Fibroblast of upper back skin (primary cell): ENCODE results near the gene SH3BP4.

ENCODE experiments used
- DNase-seq: peaks from one replicate; pipeline ENCODE4 v3.0.0-alpha.2; 2013

The SH3BP4 gene

DNA sequence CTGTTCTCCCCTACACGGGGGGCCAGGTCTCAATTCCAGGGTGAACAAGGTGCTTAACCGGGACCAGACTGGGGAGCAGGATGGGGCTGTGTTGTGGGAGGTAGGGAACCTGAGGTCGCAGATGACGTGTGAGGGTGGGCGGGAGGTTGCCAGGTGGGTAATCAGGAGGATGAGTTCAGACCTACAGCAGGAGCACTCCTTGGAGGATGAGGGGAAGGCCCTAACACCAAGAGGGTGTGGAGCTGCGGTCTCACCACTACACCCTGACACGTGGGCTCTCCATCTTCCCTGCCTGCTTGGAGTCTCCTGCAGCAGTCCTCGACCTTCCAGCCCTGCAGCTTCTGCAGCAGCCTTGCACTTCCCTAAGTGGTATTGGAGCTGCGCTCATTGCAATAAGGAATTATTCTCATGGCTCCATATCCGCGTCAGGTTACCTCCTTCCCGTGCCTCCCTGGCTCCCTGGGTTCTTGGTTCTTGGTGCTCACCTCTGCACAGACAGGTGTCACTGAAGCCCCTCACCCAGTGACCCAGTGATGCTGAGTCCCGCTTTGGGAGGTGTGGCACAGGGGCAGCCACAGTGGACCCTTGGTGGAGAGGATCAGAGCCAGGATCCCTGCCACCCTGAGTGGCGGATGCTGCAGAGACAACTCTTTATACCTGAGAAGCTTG lies 15.5 kb downstream of the SH3BP4 start:
- DNase-seq = no peak

- no peak for DNase-seq
These were observed 16.0 kb downstream of the SH3BP4 start for GRCh38 chr2:234967870-234968208.

- DNase-seq = peak; percentile 48
These were observed 17.0 kb downstream of the SH3BP4 start for GRCh38 chr2:234968631-234969305.

DNA sequence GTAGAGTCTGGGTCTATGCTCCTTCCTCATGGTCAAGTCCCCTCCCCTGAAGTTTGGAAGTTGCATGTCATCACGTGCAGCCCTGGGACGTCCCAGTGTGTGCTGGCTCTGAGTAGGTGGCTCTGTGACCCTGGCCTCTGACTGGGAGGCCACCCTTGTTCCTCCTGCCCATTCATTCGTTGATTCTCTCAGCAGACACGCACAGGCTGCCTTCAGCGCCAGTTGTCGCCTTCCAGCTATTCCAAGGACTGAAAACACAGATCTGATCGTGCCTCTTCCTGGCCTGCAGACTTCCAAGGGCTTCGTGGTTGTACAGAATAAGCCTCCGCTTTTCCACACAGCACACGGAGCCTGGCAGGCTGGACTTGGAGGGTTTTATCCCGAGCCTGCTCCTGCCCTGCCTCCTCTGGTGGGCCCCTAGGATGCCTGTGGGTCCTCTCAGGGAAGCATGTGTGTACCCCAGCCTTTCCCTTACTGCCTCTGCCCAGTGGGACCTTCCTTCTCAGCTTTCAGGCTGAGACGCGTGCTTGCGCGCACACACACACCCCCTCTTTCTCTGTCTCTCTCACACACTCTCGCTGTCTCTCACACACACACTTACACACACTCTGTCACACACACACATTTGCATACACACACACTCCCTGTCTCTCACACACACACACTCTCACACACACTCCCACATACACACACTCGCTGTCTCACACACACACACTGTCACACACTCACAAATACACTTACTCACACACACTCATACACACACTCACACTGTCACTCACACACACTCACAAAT lies 17.7 kb downstream of the SH3BP4 start:
- no peak for DNase-seq

DNA sequence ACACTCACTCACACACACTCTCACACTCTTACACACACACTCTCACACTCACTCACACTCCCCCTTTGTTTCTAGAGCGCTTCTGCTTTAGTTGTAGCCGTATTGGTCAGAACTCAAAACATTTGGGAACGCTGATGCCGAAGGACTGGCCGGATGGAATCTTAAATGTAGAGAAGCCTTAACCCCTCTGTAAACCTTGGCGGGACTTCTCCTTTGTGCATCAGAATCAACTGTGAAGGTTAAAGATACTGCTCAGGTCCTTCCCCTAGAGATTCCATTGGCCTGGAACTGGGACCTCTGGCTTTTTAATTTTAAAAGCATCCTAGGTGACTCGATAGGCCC lies 18.3 kb downstream of the SH3BP4 start:
- no peak for DNase-seq

DNA sequence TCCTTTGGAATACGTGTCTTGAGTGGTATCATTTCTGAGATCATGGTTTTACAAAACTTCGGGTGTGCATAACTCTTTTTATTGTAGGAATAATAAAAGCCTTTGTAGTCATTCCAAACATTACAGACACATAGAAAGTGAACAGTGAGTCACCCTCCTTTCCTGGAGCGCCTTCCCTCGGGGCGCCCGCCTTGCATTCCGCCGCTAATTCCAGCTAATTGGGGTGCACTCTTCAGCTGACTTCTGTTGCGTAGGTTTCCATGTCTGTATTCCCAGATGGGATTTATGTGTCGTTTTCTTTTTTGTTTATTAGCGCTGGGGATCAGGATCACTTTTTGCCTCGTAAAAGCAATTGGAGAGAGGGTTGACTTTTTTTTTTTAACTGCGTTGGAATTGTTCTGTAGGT lies 18.7 kb downstream of the SH3BP4 start:
- peak; percentile 83 for DNase-seq

DNA sequence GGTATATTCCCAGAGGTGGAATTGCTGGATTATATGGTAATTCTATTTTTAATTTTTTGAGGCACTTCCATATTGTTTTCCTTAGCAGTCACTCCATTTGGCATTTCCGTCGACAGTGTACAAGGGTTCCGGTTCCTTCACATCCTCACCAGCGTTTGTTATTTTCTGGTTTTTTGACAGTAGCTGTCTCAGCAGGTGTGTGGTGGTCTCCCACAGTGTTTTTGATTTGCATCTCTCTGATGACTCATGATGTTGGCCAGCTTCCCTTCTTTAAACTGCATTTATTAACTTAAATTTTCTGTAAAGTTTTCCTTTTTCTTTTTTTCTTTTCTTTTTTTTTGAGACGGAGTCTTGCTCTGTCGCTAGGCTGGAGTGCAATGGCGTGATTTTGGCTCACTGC lies 19.7 kb downstream of the SH3BP4 start:
- no peak for DNase-seq

DNA sequence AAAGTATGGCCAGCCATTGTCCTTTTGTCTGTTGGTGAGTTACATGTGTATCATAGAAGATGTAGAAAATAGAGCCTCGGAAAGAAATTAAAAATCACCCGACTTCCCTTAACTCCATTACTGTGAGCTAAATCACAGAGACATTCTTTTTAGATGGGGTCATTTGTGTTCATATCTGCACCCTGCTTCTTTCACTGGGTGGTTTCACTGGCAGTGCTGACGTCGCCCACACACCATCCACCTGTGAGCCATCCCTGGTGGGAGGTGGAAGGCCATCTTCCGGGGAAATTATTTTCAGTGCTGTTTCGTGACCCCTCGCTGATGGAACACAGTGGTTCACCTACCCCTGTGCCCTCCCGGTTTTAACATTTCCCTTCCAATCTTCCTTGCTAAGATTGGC lies 21.2 kb downstream of the SH3BP4 start:
- DNase-seq = no peak

DNA sequence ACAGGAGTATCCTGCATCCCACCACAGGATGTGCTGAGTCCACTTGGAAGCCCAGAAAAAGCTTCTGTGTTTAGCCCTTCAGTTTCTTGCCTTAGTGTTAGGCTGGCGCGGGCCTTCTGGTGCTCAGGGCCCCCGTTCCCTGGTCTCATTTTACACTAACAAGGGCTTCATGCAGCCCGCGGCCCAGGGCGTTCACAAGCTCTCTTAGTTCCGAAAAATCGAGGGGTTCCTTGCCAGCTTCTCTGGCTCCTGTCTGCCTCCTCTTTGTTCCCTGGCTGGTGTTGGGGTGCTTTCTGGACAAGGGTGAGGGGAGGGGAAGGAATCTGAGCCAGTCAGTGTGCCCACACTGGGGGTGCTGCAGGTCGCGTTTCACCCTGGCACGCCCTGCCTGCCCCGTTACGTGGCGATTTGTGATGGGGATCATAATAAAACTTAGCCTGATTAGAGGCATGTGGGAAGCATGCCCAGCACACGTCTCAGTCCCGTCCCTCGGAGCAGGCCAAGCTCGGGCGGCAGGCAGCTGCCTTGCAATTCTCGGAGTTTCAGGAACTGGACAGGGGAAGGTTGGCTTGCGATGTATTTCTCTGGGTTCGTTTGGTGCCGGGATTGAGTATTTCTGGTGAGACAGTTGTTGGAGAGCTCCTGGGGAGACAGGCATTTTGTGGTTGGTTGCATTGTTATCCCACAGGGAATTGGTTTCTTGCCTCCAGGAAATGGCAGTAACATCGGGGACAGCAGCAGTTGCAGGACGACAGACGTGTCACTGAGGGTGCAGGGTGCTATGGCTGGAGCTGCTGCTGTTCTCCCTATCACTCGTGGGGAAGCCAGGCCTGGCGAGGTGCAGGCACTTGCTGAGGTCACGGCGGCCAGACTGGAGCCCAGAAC lies 22.9 kb downstream of the SH3BP4 start:
- peak; percentile 83 for DNase-seq

- DNase-seq = no peak
These were observed 23.8 kb downstream of the SH3BP4 start for GRCh38 chr2:234975611-234976010.

DNA sequence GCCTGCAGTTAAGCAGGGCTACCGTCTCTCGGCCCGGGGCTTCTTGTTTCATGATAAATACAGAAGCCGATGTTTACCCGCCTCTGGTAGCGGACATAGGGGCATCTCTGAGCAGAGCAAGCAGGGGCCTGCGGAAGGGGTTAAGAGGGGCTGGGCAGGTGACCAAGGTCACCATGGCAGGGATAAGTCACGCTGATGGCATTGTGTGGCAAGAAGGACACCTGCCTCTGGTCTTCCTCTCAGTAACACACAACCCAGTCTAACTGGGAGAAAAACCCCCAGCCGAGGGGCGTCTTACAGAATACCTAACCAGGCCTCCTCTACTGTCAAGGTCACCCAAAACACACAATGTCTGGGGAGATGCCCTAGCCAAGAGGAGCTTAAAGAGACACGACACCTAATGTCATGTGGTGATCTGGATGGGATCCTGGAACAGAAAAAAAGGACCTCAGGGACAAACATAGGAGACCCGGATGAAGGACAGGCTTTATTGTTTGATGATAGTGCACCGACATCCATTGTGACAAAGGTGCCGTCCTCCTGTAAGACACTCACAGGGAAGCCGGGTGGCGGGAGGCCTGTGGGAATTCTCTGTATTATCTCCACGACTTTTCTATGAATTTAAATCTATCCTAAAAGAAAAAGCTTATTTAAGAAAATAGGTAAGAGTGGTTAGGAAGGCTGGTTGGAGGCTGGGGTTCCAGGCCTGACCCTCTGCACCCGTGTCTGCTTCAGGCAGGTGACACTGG lies 24.8 kb downstream of the SH3BP4 start:
- DNase-seq = no peak

DNA sequence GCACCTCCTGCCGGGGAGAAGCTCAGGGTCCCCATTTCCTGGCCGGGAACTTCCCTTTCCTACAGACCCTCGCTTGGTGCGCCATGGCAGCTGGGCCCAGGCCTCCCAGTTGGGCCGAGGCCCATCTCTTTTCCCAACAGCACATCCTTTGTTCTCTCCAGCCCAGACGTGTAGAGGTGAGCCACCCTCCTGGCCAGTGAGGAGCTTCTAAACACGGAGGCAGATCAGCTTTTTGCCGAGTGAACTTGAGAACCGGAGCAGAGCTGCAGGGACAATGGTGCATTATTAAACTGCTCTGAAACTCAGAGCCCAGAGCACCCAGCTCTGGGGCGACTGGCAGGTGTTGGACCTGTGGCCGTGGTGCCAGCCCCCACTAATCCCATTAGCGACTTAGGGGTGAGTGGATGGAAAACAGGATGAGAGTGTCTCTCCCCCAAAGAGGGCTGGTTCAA lies 25.4 kb downstream of the SH3BP4 start:
- no peak for DNase-seq

GRCh38 chr2:234978466-234979203 lies 26.8 kb downstream of the SH3BP4 start:
- DNase-seq = peak; percentile 38

DNA sequence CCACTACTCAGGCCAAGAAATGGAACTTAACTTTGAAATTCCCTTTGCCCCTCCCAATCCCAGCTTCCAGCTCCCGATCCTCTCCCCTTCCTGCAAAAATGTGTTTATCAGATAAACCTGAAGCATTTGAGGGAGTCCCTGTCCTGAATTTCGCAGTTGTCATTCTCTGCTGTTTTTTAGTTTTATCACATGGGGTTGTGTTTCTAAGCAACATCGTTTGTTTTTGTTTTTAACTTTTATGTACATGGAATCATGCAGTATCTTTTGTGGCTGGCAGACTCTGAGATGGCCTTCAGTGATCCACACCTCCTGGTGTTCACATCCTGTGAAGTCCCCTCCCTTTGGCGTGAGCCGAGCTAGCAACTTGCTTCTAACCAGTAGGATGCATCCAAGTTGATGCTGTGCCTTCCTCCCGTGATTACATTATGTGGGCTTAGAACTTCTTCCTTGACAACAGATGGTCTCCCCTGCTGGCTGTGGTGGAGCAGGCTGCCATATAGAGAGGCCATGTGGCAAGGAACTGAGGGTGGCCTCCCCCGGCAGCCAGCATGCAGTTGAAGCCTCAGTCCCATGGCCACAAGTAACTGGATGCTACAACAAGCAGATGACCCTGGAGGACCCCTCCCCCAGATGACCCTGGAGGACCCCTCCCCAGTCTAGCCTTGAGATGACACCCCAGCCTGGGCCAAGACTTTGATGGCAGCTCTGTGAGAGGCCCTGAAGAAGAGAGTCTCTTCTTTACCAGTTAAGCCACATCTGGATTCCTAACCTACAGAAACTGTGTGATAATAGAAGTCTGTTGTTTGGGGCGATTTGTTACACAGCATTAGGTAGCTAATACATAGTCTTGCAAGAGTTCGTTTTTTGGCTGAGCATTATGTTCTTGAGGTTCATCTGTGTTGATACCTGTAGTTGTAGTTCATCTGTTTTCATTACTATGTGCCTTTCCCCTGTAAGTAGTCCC lies 27.7 kb downstream of the SH3BP4 start:
- no peak for DNase-seq

GRCh38 chr2:234980451-234981187 lies 28.8 kb downstream of the SH3BP4 start:
- no peak for DNase-seq

DNA sequence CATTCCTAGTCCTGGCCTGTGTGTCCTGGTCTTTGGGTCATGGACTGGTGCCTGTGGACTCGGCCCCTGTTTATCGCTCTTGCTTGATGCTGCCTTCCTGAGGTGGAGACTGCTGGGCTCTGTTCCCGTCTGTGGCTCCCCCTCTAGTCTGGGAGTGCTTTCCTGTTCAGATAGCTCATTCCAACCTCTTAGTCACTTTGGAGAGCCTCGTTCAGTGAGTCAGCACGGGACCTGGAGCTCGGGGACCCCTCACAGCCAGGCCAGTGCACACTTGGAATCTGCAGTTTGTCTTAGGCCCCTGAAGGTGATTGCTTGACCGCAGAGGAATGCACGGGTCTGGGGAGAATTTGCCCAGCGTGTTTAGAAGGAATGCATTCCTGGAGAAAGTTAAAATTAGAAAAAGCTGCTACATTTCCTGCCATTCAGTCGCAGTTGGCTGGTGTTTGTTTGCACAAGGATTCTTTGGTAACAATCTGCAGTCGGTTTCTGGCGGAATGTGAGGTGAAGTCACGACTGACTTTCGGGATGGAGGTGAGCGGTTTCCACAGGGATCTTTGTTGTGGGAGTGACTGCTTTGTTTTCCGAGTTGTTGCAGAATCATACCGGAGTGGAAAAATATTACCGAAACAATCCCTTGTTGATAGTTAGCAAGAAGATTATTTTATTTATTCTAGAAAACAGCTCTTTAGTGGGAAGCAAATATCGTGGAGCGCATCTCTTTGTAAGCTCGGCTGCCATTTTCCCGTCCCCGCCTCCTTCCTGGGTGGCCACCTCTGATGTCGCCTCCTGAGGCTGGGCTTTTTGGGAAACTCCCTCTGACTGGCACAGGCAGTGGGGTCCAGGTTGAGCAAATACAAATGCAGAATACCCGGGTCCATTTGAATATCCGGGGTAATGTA lies 29.6 kb downstream of the SH3BP4 start:
- peak; percentile 100 for DNase-seq

DNA sequence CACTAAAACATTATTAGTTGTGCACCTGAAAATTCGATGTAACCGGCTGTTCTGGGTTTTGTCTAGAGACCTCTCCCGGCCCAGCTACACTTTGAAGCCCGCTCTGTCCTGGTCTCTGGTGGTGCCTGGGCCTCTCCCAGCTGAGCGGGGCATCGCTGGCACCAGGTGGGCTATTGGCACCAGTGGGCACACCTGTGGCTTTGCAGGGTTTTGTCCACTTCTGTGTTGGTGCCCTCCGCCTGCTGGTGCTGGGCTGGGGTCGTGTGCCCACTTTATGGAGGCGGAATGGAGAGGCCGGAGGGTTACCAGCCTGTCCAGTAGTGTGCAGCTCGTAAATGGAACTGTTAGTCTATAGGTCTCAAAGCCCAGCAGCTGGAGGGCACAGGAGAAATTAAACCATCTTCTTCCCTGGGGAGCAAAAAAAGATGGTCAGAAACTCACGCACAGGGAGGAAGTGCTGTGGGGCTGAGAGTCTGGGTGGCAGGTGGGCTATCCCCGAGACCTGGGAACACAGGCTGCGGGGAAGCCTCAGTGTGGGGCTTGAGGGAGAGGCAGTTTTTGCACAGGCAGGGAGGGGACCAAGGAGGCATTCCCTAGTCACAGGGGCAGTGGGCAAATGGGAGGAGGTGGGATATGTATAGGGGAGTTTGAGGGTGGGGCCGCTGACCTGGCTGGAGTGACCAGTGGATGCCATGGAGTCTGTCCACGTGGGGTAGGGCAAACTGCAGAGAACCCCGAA lies 30.4 kb downstream of the SH3BP4 start:
- no peak for DNase-seq
